ENCODE data around the gene FADS2.

FADS2 gene

DNA sequence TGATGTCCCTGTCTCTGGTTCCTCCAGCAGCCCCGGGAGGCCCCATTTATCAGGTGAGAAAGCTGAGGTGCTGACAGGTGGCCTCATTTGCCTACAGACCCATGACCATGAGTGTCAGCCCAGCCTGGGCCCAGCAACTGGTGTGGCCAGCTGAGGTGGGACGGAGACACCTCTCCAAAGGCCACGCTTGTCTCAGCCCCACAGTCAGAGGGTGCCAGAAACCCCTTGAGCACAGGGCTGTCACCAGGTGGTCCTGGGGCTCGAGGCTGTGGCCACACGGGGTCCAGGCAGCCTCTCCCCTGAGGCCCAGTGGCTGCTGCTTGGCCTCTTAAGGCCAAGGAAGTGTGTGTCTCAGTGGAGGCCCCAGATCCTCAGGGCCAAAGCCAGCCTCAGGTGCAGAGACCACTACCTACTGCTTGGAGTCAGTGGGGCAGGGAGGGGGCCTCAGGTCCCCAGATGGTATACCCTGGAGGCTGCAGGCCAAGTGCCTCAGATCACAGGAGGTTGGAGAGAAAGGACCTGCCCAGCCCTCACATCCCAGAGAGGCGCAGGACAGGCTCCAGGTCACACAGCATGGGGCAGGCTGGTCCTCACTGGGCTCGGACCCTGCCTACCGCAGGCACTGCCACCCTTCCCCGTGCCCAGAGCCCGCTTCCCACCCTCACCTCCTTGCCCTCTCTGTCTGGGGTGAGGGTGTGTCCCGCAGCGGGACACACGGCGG is 77.9 kb downstream of the FADS2 start:
- DNase-seq (ENCODE audit: low read depth): no peak

DNA sequence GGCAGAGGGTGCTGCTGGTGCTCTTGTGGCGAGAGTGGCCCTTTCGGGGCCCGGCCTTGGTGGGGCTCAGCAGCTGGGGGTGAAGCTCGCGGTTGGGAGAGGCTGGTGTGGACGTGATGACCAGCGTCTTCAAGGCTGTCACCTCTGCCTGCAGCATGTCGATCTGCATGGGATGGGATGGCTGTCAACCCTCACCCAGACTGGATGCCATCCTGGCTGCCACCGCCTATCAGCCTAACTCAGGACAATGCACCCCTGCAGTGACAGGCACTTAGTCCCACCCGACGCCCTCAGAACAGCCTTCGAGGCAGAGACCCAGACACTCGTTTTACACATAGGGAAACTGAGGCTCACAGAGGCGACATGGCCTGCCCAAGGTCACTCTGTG is 78.4 kb downstream of the FADS2 start:
- DNase-seq (ENCODE audit: low read depth): no peak

DNA sequence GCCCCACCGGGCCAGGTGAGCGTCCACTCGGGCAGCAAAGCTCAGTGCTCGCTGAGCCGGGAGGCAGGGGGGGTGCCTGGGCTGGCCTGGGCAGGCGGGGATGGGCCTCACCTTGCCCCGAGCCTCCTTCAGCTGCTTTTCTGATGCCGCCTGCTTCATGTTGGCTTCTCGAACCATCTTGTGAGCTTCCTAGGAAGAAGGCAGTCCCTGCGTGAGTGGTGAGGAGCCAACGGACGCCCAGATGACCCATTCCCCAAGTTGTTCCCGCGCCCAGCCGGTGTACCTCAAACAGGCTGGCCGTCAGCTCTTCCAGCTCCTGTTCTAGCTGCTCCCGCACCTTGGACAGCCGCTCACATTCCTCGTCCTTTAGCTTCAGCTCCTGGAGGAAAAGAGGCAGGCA is 79.2 kb downstream of the FADS2 start:
- DNase-seq (ENCODE audit: low read depth): no peak

DNA sequence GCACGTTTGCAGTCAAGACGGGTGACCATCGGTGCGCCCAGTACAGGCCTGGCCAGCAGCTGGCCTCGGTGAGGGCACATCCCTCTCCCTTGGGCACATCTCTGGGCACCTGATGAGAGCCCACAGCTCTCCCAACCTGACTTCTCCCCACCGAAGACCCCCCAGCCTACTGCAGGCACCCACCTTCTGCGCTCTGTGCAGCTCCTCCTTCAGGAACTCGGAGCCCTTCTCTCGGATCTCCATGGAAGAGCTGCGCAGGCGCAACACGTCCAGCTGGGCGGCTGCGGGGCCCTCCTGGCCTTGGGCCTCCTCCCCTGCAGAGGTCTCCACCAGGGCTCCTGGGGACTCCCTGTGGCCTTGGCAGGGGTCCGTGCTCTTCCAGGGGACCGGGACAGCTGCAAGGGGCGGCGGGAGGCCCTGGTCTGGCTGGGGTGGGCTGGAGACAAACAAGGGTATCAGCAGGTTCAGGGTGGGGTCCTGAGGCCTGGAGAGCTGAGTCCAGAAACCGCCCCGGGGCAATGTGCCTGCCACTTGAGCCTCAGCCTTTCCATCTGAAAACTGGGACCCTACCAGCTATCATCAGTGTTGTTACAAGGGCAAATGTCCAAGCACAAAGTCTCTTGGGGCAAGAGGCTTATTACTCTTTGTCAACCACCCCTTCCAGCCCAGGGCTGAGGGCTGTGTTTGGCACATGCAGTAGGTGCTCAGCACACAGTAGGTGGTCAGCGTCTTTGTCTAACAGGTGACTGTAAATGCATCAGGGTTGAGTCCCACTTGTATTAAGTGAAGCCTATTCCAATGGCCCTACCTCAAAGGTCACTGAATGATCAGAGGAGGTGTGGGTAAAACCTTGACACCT is 80.0 kb downstream of the FADS2 start:
- DNase-seq (ENCODE audit: low read depth): no peak

DNA sequence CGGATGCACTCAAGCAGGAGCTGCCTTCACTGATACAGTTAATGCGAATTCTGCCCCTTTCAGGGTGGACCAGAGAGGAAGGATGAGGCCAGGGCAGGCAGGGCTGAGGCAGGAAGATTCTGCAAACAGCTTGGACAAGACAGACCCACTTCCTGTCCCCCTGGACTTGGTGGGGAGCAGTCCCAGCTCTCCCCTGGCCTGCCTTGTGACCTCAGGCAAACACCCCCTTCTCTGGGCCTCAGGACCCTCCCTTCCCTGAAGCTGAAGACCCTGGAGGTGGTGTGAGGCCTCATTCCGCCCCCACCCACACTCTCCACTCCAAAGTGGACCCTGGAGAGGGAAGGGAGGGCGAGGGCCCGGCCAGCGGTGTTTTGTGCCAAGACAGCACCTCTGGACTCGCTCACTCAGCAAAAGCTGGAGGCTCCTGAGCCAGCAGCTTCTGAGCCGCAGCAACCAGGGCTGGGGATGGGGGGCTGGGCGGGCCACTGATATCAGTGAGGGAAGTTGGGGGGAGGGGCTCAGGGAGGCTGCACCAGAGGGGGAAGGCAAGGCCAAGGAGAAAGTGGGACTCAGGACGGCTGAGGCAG is 80.7 kb downstream of the FADS2 start:
- DNase-seq (ENCODE audit: low read depth): no peak

DNA sequence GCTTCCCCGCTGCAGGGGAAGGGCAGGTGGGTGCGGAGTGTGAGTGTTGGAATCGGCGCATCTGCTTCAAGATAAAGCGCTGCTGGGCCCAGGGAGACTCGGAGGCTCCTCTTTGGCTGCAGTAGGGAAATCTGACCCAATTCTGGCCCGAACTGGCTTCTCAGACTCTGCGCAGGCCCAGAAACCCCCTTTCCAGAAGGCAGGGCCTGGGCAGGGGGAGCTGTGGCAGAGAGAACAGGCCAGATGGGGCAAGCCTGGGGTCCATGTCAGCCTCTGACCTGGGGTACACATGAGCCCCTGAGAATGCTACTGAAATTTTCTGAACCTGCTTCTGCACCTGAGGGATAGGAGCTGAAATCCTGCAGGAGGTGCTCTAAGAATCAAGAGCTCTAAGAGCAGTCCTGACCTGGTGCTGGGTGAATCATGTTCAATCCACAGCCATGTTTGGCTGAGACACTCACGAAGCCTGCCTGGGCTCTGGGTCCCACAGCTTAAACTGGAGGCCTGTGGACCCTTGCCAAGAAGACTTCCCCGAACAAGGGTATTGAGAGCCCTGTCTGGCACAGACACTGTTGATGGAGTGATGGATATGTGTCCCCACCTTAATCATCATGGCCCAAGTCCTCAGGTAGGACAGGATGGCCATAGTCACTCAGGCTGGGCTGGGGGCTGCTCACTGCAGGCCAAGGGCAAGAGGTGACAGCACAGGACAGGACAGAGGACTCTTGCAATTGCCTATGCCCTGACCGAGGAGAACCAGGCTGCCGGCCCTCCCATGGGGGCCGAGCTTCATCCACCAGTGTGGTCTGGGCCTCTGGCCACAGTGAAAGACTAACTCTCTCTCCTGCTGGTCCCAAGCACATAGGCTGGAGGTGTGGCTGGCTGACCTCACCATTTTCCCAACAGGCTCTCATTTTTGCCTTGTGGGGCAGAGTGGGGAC is 82.4 kb downstream of the FADS2 start:
- DNase-seq (ENCODE audit: low read depth): no peak

DNA sequence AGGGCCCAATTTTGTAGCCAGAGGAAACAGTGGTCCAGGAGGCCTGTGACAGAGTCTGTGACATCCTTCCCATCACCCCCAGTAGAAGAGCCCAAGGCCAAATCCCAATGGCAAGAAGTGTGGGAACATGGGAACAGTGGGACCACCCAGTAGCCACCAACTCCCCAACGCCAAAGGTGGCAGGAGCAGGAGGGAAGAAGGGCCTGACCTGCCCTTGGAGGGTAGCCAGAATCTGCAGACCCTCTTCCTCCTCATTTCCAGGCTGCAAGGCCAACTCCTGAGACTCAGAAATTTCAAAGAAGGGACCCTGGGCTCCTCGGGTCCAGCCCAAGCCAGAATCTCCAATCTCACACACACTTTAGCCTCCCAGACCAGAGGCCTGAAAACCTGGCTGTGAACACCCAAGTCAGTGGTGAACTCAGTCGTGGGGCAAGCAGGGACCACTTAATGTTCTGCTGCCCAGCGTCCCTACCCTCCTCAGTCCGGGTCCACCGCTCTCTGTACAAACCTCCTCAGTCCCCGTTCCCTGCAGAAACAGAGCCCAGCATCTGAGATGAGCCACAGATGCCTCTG is 83.1 kb downstream of the FADS2 start:
- DNase-seq (ENCODE audit: low read depth): no peak

DNA sequence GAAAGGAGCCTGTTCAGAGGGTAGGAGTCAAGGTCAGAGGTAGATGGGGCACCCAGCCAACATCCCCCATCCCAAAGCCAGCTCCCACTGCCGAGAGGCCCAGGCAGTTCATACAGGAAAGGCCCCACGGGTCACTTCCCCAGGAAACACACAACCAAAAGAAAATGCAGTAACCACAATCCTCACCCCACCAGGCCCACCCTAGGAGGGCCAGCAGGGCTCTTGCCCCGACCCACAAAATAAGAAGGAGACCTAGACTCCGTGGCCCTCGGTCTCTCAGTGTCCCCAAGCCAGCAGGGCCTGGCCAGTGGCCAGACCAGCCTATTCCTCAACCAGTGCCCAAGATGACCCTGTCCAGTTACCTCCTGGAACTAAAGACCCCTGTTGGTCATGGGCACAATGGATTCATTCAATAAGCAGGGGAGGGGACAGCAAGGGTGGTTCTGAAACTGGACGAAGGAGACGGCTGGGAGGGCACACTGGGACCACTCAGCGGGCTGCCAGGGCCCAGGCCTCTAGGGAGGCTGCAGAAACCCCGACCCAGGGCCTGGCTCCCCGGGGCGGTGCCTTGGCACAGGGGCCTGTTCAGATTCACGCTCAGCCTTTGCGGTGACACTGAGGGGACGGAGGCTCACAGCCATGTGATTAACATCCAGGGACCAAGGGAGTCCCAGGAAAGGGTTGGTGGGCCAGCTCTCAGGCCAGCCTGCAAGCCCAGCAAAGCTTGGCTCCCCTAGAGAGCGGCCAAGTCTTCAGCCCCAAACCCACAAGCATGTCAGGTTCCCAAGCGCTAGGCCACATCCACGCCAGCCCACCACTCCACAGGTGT is 83.8 kb downstream of the FADS2 start:
- DNase-seq (ENCODE audit: low read depth): no peak

DNA sequence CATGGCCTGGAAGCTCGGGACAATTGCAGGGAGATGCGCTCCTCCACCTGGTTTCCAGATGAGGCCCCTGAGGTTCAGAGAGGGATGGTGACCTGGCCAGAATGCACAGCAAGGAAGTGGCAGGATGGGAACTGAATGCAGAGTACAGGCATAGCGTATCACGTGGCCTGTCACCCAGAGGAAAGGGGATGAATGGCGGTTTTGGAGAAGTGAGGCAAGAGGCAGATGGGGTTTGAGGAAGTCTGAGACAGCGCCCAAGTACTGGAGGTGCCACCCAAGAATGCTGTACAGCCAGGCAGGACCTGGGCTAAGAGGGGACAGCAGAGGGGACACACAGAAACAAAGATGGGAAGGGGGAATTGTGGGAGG is 84.4 kb downstream of the FADS2 start:
- DNase-seq (ENCODE audit: low read depth): no peak

DNA sequence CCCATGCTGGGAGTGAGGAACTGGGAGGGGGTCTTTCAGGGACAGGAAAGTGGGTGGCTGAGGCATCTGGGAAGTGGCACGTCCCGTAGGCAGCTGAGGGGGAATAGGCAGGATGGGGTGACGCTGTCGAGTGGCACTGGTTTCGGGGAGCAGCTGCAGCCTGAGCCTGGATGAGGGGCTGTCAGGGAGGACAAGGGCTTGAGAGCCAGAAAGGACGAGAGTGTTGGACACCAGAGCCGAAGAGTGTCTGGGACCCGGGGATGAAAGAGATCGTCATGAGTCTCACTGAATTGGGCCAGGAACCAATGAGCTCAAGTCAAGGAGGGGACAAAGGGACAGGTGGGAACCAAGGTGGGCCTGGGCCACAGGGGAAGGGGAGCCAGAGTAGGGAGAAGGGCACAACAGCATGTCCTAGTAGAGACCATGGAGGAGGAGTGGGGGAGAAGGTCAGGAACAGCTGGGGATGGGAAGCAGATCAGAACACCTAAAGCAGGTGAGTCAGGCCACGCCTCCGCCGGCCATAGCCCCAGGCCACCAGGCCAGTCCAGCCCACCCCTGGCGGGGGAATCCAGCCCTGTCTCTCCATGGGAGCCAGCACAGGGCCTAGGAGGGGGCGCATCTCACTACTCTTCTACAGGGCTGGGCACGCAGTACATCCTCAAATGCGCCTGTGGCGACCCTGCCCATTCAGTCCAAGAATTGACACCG is 85.0 kb downstream of the FADS2 start:
- no peak for DNase-seq (ENCODE audit: low read depth)

DNA sequence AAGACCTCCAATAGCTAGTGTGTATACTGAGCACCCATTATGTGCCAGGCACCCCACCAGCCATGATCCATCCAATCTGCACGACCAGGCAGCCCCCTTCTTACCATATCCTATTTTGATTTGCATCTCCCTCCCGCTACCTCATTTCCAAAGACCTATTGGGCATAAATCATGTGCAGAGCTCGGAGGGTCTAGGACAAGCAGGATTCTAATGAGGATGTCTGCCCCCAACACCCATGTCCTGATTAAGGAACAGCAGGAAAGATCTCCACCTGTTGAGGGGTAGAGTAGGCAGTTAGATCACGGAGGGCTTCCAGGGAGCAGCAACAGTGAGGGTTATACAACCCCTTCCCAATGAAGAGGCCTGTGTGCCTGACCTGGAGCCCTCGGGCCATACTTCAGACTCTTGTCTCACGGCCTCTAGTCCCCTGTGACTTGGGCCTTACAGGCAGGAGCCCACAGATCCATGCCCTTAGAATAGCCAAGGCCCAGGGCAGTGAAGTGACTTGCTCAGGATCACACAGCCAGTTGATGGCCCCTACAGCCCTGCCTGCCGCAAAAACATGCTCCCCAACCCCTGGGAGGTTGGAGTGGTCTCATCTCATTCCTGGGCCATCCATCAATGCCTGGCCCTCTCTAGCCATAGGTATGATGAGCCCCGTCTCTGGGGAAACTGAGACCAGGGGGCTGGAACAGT is 85.7 kb downstream of the FADS2 start:
- DNase-seq (ENCODE audit: low read depth): no peak

DNA sequence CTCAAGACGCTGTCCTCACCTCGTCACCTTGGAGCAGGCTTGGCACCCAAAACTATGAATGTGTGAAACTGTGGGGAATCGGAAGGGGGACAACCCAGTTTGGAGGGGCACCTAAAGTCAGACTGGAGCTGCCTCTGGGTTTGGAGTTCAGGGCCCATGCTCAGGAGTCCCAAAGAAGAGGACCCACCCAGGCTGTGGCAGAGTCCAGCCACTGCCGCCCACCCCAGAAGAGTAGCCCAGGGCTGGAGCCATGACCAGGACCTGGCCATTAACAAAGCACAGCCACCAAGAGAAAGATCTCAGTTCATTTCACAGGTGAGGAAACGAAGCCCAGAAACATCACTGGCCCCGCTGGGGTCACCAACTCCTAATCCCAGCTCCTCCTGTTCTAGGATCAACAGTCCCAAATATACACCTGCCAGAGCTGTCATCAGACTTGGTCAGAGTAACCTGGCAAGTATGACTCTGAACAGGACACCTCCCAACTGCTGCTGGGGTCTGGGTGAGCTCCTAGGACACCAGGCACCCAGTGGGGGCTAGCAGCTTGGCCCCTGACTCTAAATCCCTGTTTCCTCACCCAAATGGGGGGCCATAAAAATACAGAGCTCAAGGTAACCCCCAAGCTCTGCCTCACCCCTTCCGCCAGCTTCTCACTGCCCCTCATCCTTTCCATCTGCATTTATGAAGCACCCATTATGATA is 86.5 kb downstream of the FADS2 start:
- no peak for DNase-seq (ENCODE audit: low read depth)

DNA sequence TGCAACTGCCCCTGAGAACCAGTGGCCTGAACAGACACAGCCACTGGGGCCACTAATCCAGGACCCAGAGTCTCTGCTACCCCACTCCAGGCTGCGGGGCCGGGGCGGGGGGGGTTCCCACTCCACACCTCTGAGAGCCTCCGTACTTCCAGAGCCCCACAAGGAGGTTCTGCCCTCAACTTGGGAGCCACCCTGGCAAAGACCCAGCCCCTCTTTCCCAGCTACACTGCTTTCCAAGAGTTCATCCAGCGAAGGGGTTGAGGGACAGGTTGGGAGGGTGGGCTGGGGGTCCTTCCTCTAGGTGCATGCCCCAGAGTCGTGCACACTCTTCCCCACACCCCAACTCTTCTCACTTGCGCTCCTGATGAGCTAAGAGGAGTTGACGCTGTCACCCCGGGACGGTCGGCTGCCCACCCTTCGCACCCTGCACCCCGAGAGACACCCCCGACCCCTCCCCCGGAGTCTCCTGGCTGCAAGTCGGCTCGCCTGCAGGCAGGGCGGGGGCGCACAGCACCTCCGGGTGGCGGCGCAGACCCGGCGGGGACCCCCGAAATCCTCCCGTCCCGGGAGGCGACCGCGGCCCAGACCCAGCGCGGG is 88.7 kb downstream of the FADS2 start:
- no peak for DNase-seq (ENCODE audit: low read depth)
